ENCODE measurements around the gene RAB3IL1.

RAB3IL1 gene

DNA sequence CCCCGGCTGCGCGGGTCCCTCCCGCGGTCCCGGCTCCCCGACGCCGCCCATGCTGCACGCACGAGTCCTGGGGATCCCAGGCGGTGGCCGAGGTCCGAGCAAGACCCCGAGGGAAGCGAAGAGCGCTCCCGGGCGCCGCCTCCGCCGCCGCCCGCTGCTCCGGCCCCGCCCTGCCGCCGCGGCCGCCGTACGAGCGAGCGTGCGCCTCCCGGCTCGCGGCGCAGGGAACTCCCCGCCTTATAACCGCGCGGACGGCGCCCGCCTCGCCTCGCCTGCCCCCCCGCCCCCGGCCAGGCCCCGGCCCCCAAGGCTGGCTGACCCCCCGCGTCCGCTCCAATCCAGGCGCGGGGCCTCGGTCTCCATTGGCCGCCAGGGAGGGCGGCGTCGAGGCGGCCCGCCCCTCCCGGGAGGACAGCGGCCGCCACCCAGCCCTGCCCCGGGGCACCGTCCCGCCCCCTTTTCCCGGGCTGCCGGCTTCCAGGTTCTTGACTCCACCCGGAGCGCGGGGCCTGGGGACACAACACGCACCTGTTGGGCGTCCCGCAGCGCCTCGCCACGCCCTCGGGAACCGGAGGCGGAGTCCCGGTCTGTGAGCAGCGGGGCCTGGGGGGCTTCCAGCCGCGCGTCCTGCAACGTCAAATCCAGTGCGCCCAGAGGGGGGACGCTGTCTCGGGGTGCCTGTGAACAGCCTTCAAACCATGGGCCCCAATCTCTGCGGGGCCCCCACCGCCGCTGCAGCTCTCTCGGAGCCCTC, 25.9 kb downstream of the RAB3IL1 start, which contains the start of gene FADS3:
TSS of gene FADS3 (minus strand) at position 215 of the 754 bp plus-strand sequence. CDS start at position 51, 164 bp downstream.
- H3K4me3 ChIP-seq (replicated peaks; ENCODE audit: low read depth, low read length) = peak within 1 kb of the TSS; percentile 79
- peak; percentile 76 for DNase-seq (ENCODE audit: low read depth)
- TF ChIP-seq, protein P1, sequence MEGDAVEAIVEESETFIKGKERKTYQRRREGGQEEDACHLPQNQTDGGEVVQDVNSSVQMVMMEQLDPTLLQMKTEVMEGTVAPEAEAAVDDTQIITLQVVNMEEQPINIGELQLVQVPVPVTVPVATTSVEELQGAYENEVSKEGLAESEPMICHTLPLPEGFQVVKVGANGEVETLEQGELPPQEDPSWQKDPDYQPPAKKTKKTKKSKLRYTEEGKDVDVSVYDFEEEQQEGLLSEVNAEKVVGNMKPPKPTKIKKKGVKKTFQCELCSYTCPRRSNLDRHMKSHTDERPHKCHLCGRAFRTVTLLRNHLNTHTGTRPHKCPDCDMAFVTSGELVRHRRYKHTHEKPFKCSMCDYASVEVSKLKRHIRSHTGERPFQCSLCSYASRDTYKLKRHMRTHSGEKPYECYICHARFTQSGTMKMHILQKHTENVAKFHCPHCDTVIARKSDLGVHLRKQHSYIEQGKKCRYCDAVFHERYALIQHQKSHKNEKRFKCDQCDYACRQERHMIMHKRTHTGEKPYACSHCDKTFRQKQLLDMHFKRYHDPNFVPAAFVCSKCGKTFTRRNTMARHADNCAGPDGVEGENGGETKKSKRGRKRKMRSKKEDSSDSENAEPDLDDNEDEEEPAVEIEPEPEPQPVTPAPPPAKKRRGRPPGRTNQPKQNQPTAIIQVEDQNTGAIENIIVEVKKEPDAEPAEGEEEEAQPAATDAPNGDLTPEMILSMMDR (IDR thresholded peaks at IDR 0.05; ENCODE audit: low read length, missing control alignments) = no peak

GRCh38 chr11:61890529-61891330, 26.6 kb downstream of the RAB3IL1 start:
- H3K4me3 ChIP-seq (replicated peaks; ENCODE audit: low read depth, low read length) = peak overlapping the region; percentile 79
- DNase-seq (ENCODE audit: low read depth) = peak; percentile 66
- TF ChIP-seq, protein P1 (IDR thresholded peaks at IDR 0.05; ENCODE audit: low read length, missing control alignments) = no peak

- peak overlapping the region; percentile 79 for H3K4me3 ChIP-seq (replicated peaks; ENCODE audit: low read depth, low read length)
- DNase-seq (ENCODE audit: low read depth) = no peak
- TF ChIP-seq, protein P1 (IDR thresholded peaks at IDR 0.05; ENCODE audit: low read length, missing control alignments) = no peak
Measured at GRCh38 chr11:61889831-61890230, 27.5 kb downstream of the RAB3IL1 start.

DNA sequence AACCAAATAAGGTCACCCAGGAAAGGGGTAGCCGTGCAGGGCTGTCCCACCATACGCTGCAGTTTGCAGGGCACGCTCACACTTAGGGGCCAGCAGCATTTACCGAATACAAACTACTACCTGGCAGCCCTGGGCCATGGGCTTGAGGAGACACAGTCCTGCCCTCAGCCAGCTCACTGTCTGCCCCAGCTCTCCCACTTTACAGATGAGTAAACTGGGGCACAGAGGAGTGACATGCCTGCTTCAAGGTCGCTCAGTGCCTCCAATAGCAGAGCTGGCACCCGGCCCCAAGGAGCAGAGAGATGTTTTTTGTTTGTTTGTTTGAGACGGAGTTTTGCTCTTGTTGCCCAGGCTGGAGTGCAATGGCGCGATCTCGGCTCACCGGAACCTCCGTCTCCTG, 28.8 kb downstream of the RAB3IL1 start:
- TF ChIP-seq, protein P1 (IDR thresholded peaks at IDR 0.05; ENCODE audit: low read length, missing control alignments) = no peak
- no peak for DNase-seq (ENCODE audit: low read depth)
- H3K4me3 ChIP-seq (replicated peaks; ENCODE audit: low read depth, low read length) = no peak overlapping the region

DNA sequence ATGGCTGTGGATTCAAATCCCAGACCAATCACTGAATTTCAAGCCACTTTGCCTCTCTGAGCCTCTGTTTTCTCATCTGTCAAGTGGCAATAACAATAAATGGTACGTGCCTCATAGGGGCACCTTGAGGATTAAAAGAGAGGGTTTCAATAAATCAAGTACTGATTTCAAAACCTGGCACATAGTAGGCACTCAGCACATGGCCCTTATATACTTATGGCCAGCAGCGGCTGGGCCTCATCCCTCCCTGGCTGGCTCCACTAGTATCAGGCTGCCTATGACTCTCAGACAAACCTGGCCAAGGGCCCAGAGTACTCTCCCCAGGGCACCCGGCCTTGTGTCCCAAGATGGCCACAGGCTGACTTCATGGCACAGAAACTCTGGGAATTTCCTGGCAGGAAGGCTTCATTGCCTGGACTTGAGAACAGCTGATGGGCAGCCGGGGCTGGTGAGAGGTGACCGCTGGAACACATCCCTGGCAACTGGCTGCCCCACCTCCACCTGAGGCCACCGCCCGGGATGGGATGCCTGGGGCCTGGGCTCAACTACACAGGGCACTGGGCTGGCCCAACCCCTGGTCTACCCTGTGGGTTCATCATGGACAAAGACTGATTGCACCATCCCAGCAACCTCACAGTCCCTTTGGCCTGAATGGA, 29.4 kb downstream of the RAB3IL1 start:
- H3K4me3 ChIP-seq (replicated peaks; ENCODE audit: low read depth, low read length) = no peak overlapping the region
- DNase-seq (ENCODE audit: low read depth) = peak; percentile 96
- TF ChIP-seq, protein P1 (IDR thresholded peaks at IDR 0.05; ENCODE audit: low read length, missing control alignments) = no peak

DNA sequence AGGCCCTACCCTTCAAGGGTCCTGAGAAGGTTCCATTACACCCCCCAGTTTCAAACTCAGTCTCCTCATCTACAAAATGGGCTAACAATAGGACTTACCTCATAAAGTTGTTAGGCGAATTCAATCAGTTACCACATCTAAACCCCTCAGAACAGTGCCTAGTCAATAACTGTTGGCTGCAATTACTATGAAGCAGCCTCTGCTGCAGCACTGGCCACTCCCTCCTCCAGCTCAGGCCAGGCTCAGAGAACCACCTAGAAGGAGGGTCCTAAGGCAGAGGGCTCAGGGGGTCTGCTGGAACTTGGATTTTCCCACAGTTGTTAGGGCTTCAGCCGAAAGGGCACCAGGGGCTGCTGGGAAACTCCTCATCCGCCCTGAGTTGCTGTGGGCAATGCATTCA, 30.7 kb downstream of the RAB3IL1 start:
- H3K4me3 ChIP-seq (replicated peaks; ENCODE audit: low read depth, low read length) = no peak overlapping the region
- TF ChIP-seq, protein P1 (IDR thresholded peaks at IDR 0.05; ENCODE audit: low read length, missing control alignments) = no peak

More for the DNA sequence above, 30.7 kb downstream of the RAB3IL1 start:
- DNase-seq (ENCODE audit: low read depth) = no peak

Measured in fibroblast of pulmonary artery (primary cell).